HEK293 (cell line): Measurements from ENCODE around the gene ZNF593.

Experiments
- MZF1 ChIP-seq: fragments of 450-650 bp; formaldehyde crosslinking; IDR thresholded peaks from 2 replicates; pipeline ENCODE4 v1.5.1; 2017; ENCODE audit warnings: missing biosample characterization, missing genetic modification characterization, borderline replicate concordance
- ZNF112 ChIP-seq: fragments of 450-650 bp; formaldehyde crosslinking; IDR thresholded peaks from 2 replicates; pipeline ENCODE4 v1.5.0; 2017; ENCODE audit warnings: missing biosample characterization, missing genetic modification characterization
- ZNF24 ChIP-seq: fragments of 450-650 bp; formaldehyde crosslinking; IDR thresholded peaks from 2 replicates; pipeline ENCODE4 v1.5.1; 2016; ENCODE audit warnings: missing biosample characterization, missing genetic modification characterization
- ZNF274 ChIP-seq, 2 experiments: fragments of 200-500 bp in 1 of 2; fragments of 450-650 bp in 1 of 2; sonication (Bioruptor generic) in 1 of 2; formaldehyde crosslinking in 1 of 2; IDR thresholded peaks; 2 replicates each; pipeline versions ENCODE4 v1.5.1 to v1.6.1; 2014 to 2016; ENCODE audit warnings: borderline replicate concordance in 1 of 2, inconsistent platforms in 1 of 2, low read length in 1 of 2, missing biosample characterization in 1 of 2, missing genetic modification characterization in 1 of 2
- ZNF292 ChIP-seq: fragments of 450-650 bp; formaldehyde crosslinking; IDR thresholded peaks from 2 replicates; pipeline ENCODE4 v1.5.1; 2016; ENCODE audit warnings: low read depth, missing biosample characterization, missing genetic modification characterization, borderline replicate concordance
- ZNF48 ChIP-seq: fragments of 450-650 bp; formaldehyde crosslinking; IDR thresholded peaks from 2 replicates; pipeline ENCODE4 v1.5.1; 2016; ENCODE audit warnings: missing biosample characterization, missing genetic modification characterization
- ZNF558 ChIP-seq: fragments of 450-650 bp; formaldehyde crosslinking; IDR thresholded peaks from 2 replicates; pipeline ENCODE4 v1.5.1; 2016; ENCODE audit warnings: missing biosample characterization, missing genetic modification characterization
- TF ChIP-seq, protein P1 (sequence below): fragments of 450-650 bp; formaldehyde crosslinking; IDR thresholded peaks from 2 replicates; pipeline ENCODE4 v1.5.1; 2017; ENCODE audit warnings: missing biosample characterization, missing genetic modification characterization
- TF ChIP-seq, protein P2 (sequence below): fragments of 450-650 bp; formaldehyde crosslinking; IDR thresholded peaks from 2 replicates; pipeline ENCODE4 v1.5.1; 2016; ENCODE audit warnings: missing biosample characterization, missing genetic modification characterization
- TF ChIP-seq, protein P3 (sequence below): fragments of 450-650 bp; formaldehyde crosslinking; IDR thresholded peaks from 2 replicates; pipeline ENCODE4 v1.5.1; 2016; ENCODE audit warnings: missing biosample characterization, missing genetic modification characterization
- TF ChIP-seq, protein P4 (sequence below): fragments of 450-650 bp; formaldehyde crosslinking; IDR thresholded peaks from 2 replicates; pipeline ENCODE4 v1.5.1; 2016; ENCODE audit warnings: missing biosample characterization, missing genetic modification characterization, low read depth

DNA sequence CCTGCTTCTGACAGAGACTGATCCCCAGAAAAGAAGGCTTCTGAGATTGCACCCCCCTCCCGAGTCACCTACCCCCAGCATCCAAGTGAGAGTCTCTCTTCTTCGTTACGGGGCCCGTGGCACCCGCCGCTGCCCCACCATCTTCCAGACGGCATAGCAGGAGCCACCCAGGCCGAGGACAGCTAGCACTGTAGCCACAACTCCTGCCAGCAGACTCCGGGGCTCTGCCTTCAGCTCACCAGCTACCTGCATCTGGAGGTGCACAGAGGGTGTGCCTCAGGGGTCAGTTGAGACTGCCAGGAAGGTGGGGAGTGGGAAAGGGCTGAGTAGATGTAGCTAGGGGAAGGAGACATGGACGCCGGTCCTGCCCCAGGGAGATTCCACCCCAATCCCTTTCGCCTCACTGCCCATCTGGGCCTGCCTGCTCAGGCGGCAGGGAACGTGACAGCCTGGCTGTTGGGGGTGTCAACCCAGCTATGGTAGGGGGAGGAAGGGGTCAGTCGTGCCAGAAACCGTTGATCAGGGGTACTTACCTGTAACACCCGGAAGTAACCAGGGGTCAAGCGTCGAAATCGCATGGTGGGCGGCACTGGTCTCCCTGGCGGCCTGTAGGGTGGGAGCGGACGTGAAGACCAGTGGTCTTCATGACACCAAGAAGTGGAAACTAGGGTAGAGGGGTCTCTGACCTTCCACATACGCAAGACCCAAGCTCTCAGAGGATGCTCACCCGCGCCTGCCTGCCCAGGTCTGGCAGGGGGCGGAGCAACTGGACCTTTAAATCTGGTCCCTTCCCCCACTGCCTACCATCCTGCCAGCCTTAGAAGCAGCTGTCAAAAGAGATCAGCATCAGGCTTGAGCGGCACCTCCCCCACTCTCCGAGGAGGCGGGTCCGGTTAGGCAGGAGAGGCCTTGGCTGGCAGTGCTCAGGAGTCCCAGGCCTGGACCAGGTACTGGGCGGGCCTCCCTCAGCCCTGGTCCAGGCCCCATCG lies 1.7 kb downstream of the ZNF593 start, which contains the start of gene ZNF593OS:
- no peak for TF ChIP-seq ZNF292 (tag by site-specific recombination)
- TF ChIP-seq, protein P1, sequence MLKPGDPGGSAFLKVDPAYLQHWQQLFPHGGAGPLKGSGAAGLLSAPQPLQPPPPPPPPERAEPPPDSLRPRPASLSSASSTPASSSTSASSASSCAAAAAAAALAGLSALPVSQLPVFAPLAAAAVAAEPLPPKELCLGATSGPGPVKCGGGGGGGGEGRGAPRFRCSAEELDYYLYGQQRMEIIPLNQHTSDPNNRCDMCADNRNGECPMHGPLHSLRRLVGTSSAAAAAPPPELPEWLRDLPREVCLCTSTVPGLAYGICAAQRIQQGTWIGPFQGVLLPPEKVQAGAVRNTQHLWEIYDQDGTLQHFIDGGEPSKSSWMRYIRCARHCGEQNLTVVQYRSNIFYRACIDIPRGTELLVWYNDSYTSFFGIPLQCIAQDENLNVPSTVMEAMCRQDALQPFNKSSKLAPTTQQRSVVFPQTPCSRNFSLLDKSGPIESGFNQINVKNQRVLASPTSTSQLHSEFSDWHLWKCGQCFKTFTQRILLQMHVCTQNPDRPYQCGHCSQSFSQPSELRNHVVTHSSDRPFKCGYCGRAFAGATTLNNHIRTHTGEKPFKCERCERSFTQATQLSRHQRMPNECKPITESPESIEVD (tag by site-specific recombination): no peak
- TF ChIP-seq, protein P2, sequence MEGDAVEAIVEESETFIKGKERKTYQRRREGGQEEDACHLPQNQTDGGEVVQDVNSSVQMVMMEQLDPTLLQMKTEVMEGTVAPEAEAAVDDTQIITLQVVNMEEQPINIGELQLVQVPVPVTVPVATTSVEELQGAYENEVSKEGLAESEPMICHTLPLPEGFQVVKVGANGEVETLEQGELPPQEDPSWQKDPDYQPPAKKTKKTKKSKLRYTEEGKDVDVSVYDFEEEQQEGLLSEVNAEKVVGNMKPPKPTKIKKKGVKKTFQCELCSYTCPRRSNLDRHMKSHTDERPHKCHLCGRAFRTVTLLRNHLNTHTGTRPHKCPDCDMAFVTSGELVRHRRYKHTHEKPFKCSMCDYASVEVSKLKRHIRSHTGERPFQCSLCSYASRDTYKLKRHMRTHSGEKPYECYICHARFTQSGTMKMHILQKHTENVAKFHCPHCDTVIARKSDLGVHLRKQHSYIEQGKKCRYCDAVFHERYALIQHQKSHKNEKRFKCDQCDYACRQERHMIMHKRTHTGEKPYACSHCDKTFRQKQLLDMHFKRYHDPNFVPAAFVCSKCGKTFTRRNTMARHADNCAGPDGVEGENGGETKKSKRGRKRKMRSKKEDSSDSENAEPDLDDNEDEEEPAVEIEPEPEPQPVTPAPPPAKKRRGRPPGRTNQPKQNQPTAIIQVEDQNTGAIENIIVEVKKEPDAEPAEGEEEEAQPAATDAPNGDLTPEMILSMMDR (tag by site-specific recombination): no peak
- no peak for TF ChIP-seq ZNF24 (tag by site-specific recombination)
- no peak for TF ChIP-seq ZNF48
- TF ChIP-seq, protein P3, sequence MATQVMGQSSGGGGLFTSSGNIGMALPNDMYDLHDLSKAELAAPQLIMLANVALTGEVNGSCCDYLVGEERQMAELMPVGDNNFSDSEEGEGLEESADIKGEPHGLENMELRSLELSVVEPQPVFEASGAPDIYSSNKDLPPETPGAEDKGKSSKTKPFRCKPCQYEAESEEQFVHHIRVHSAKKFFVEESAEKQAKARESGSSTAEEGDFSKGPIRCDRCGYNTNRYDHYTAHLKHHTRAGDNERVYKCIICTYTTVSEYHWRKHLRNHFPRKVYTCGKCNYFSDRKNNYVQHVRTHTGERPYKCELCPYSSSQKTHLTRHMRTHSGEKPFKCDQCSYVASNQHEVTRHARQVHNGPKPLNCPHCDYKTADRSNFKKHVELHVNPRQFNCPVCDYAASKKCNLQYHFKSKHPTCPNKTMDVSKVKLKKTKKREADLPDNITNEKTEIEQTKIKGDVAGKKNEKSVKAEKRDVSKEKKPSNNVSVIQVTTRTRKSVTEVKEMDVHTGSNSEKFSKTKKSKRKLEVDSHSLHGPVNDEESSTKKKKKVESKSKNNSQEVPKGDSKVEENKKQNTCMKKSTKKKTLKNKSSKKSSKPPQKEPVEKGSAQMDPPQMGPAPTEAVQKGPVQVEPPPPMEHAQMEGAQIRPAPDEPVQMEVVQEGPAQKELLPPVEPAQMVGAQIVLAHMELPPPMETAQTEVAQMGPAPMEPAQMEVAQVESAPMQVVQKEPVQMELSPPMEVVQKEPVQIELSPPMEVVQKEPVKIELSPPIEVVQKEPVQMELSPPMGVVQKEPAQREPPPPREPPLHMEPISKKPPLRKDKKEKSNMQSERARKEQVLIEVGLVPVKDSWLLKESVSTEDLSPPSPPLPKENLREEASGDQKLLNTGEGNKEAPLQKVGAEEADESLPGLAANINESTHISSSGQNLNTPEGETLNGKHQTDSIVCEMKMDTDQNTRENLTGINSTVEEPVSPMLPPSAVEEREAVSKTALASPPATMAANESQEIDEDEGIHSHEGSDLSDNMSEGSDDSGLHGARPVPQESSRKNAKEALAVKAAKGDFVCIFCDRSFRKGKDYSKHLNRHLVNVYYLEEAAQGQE: no peak
- no peak for TF ChIP-seq ZNF274 (IDR thresholded peaks at IDR 0.05; ENCODE audit: low read length)
- no peak for TF ChIP-seq ZNF274 (tag by site-specific recombination; IDR thresholded peaks at IDR 0.05; ENCODE audit: borderline replicate concordance)
- TF ChIP-seq, protein P4, sequence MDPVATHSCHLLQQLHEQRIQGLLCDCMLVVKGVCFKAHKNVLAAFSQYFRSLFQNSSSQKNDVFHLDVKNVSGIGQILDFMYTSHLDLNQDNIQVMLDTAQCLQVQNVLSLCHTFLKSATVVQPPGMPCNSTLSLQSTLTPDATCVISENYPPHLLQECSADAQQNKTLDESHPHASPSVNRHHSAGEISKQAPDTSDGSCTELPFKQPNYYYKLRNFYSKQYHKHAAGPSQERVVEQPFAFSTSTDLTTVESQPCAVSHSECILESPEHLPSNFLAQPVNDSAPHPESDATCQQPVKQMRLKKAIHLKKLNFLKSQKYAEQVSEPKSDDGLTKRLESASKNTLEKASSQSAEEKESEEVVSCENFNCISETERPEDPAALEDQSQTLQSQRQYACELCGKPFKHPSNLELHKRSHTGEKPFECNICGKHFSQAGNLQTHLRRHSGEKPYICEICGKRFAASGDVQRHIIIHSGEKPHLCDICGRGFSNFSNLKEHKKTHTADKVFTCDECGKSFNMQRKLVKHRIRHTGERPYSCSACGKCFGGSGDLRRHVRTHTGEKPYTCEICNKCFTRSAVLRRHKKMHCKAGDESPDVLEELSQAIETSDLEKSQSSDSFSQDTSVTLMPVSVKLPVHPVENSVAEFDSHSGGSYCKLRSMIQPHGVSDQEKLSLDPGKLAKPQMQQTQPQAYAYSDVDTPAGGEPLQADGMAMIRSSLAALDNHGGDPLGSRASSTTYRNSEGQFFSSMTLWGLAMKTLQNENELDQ: no peak
- no peak for TF ChIP-seq ZNF558 (tag by site-specific recombination)
- no peak for TF ChIP-seq MZF1
- TF ChIP-seq ZNF112 (tag by site-specific recombination): no peak
